WTC11 (cell line): Measurements from ENCODE around the gene ARCN1. TPM values are rescaled to one million over a fixed set of nuclear protein-coding genes. Genes with fewer than 3 reads are reported as not detected.

ENCODE experiments used
- ATAC-seq: fragments of 200-7000 bp; cut with Tn5 transposase; 2 replicates; pipeline ENCODE4 v1.10.0; 2021; ENCODE audit warnings: mild to moderate bottlenecking, moderate library complexity
- CTCF ChIA-PET: fragments of 300-600 bp; sonication (Branson Sonifier 250); formaldehyde crosslinking; loops from one replicate; lab custom pipeline; 2021; ENCODE audit warnings: antibody characterized with exemption; lab: Charles Lee
- POLR2A ChIA-PET: fragments of 350-600 bp; sonication (Branson Sonifier 250); formaldehyde crosslinking; loops from one replicate; lab custom pipeline; 2021; ENCODE audit warnings: antibody characterized with exemption; lab: Charles Lee
- DNase-seq: peaks from one replicate; pipeline ENCODE4 v3.0.0; 2021; ENCODE audit warnings: low spot score
- H3K27ac Mint-ChIP-seq: 2 replicates; pipeline ENCODE4 v1.8.0; 2021; ENCODE audit warnings: mixed read lengths
- H3K27me3 Mint-ChIP-seq: 2 replicates; pipeline ENCODE4 v1.8.0; 2021; ENCODE audit warnings: low read depth, mild to moderate bottlenecking, moderate library complexity, mixed read lengths
- H3K36me3 Mint-ChIP-seq: 2 replicates; pipeline ENCODE4 v1.8.0; 2021; ENCODE audit warnings: mixed read lengths
- H3K4me1 Mint-ChIP-seq: 2 replicates; pipeline ENCODE4 v1.8.0; 2022; ENCODE audit warnings: mixed read lengths
- H3K4me3 Mint-ChIP-seq: 2 replicates; pipeline ENCODE4 v1.8.0; 2021; ENCODE audit warnings: mild to moderate bottlenecking, moderate library complexity, mixed read lengths
- H3K9me3 Mint-ChIP-seq: 2 replicates; pipeline ENCODE4 v1.8.0; 2021; ENCODE audit warnings: mixed read lengths
- E2F1 ChIP-seq: sonication (generic); formaldehyde crosslinking; IDR thresholded peaks from 2 replicates; pipeline ENCODE4 v1.8.0; 2022; ENCODE audit warnings: mild to moderate bottlenecking, missing genetic modification reagents
- ERG ChIP-seq: fragments of 250-450 bp; sonication (Bioruptor Pico); IDR thresholded peaks from 2 replicates; pipeline ENCODE4 v1.8.0; 2021; ENCODE audit warnings: mild to moderate bottlenecking
- ETV6 ChIP-seq: sonication (generic); formaldehyde crosslinking; IDR thresholded peaks from 2 replicates; pipeline ENCODE4 v1.8.1; 2022; ENCODE audit warnings: mild to moderate bottlenecking, missing genetic modification reagents
- FOXP1 ChIP-seq: sonication (generic); formaldehyde crosslinking; IDR thresholded peaks from 2 replicates; pipeline ENCODE4 v1.8.0; 2022; ENCODE audit warnings: missing genetic modification reagents, mild to moderate bottlenecking, moderate library complexity, borderline replicate concordance
- FOXP4 ChIP-seq: sonication (generic); formaldehyde crosslinking; IDR thresholded peaks from 2 replicates; pipeline ENCODE4 v1.8.0; 2022; ENCODE audit warnings: mild to moderate bottlenecking, missing genetic modification reagents
- HMGXB4 ChIP-seq: sonication (generic); formaldehyde crosslinking; IDR thresholded peaks from 2 replicates; pipeline ENCODE4 v1.8.1; 2023; ENCODE audit warnings: mild to moderate bottlenecking, moderate library complexity, missing genetic modification reagents
- IRF2 ChIP-seq: sonication (generic); formaldehyde crosslinking; IDR thresholded peaks from 2 replicates; pipeline ENCODE4 v1.8.0; 2022; ENCODE audit warnings: low read depth, missing genetic modification reagents, borderline replicate concordance
- JUN ChIP-seq: sonication (generic); formaldehyde crosslinking; IDR thresholded peaks from 2 replicates; pipeline ENCODE4 v1.8.0; 2023; ENCODE audit warnings: mild to moderate bottlenecking, missing genetic modification reagents
- KAT7 ChIP-seq: sonication (generic); formaldehyde crosslinking; IDR thresholded peaks from 2 replicates; pipeline ENCODE4 v1.8.1; 2023; ENCODE audit warnings: missing genetic modification reagents, mild to moderate bottlenecking, borderline replicate concordance
- MXD4 ChIP-seq: fragments of 250-450 bp; sonication (Bioruptor Pico); IDR thresholded peaks from 2 replicates; pipeline ENCODE4 v1.8.0; 2021; ENCODE audit warnings: mild to moderate bottlenecking, moderate library complexity, borderline replicate concordance
- NR3C1 ChIP-seq: sonication (generic); formaldehyde crosslinking; conservative IDR thresholded peaks from 2 replicates; pipeline ENCODE4 v1.8.1; 2023; ENCODE audit warnings: low read depth, mild to moderate bottlenecking, missing genetic modification reagents
- RELA ChIP-seq: sonication (generic); formaldehyde crosslinking; IDR thresholded peaks from 2 replicates; pipeline ENCODE4 v1.8.1; 2022; ENCODE audit warnings: missing genetic modification reagents, mild to moderate bottlenecking, borderline replicate concordance
- RORB ChIP-seq: fragments of 250-450 bp; sonication (Bioruptor Pico); IDR thresholded peaks from 2 replicates; pipeline ENCODE4 v1.9.0; 2021; ENCODE audit warnings: mild to moderate bottlenecking
- TCF7 ChIP-seq: sonication (generic); formaldehyde crosslinking; IDR thresholded peaks from 2 replicates; pipeline ENCODE4 v1.8.0; 2022; ENCODE audit warnings: mild to moderate bottlenecking, low read depth, missing genetic modification reagents, moderate library complexity
- TEAD1 ChIP-seq: sonication (generic); formaldehyde crosslinking; IDR thresholded peaks from 2 replicates; pipeline ENCODE4 v1.8.0; 2022; ENCODE audit warnings: mild to moderate bottlenecking, missing genetic modification reagents
- ZBTB43 ChIP-seq: sonication (generic); formaldehyde crosslinking; IDR thresholded peaks from 2 replicates; pipeline ENCODE4 v1.8.1; 2023; ENCODE audit warnings: mild to moderate bottlenecking, missing genetic modification reagents
- ZMAT4 ChIP-seq: fragments of 250-450 bp; sonication (Bioruptor Pico); IDR thresholded peaks from 2 replicates; pipeline ENCODE4 v1.9.0; 2021; ENCODE audit warnings: mild to moderate bottlenecking
- ZNF138 ChIP-seq: sonication (generic); formaldehyde crosslinking; conservative IDR thresholded peaks from 2 replicates; pipeline ENCODE4 v1.8.1; 2022; ENCODE audit warnings: mild to moderate bottlenecking, moderate library complexity, missing genetic modification reagents
- ZSCAN18 ChIP-seq: fragments of 250-450 bp; sonication (Bioruptor Pico); IDR thresholded peaks from 2 replicates; pipeline ENCODE4 v2.1.2; 2022; ENCODE audit warnings: mild to moderate bottlenecking, moderate library complexity
- total RNA-seq: library from RNA; stranded (reverse); gene quantifications from 3 replicates; pipeline ENCODE4 v1.2.3, GENCODE V29; 2021

ARCN1 gene
- total RNA-seq, 1 experiment from 2014 or later: 154 TPM

GRCh38 chr11:118531597-118532084 lies 40.6 kb upstream of the ARCN1 start (continued):
- TF ChIP-seq ZBTB43 (CRISPR knock-in tag) (no peak), E2F1 (CRISPR knock-in tag) (no peak), NR3C1 (CRISPR knock-in tag) (no peak)

- CTCF ChIA-PET: no interaction called here
- no peak for DNase-seq
- Mint-ChIP-seq H3K36me3 (no peaks in the 10 kb centered on the region), H3K27me3 (peaks cover 3% of the 10 kb centered on the region; the same call in 1 of the 2 replicates), H3K4me3 (peak overlapping the region; percentile 96), H3K4me1 (peaks cover 23% of the 10 kb centered on the region), H3K27ac (no peak overlapping the region), H3K9me3 (no peaks in the 10 kb centered on the region)
- no peak for ATAC-seq
- TF ChIP-seq TEAD1 (CRISPR knock-in tag): no peak
- POLR2A ChIA-PET: no interaction called here
Measured at GRCh38 chr11:118532091-118532490, 40.1 kb upstream of the ARCN1 start.

GRCh38 chr11:118532852-118533768 lies 39.1 kb upstream of the ARCN1 start:
- DNase-seq (no peak), ATAC-seq (no peak)
- CTCF ChIA-PET: no interaction called here
- Mint-ChIP-seq H3K36me3 (no peaks in the 10 kb centered on the region), H3K4me3 (peak overlapping the region; percentile 96), H3K27ac (no peak overlapping the region), H3K4me1 (peaks cover 17% of the 10 kb centered on the region), H3K9me3 (no peaks in the 10 kb centered on the region), H3K27me3 (peaks cover 3% of the 10 kb centered on the region; the same call in 1 of the 2 replicates)
- no peak for TF ChIP-seq MXD4 (CRISPR knock-in tag)
- no peak for TF ChIP-seq ERG
- no peak for TF ChIP-seq ZMAT4 (CRISPR knock-in tag)
- no peak for TF ChIP-seq IRF2 (CRISPR knock-in tag)
- no peak for TF ChIP-seq FOXP1 (CRISPR knock-in tag)
- no peak for TF ChIP-seq ETV6 (CRISPR knock-in tag)
- TF ChIP-seq RORB (CRISPR knock-in tag): no peak
- no peak for TF ChIP-seq KAT7 (CRISPR knock-in tag)
- no peak for TF ChIP-seq RELA (CRISPR knock-in tag)
- TF ChIP-seq JUN (CRISPR knock-in tag): no peak
- TF ChIP-seq ZSCAN18 (CRISPR knock-in tag): no peak
- TF ChIP-seq TCF7 (CRISPR knock-in tag): no peak
- TF ChIP-seq HMGXB4 (CRISPR knock-in tag): no peak
- TF ChIP-seq FOXP4 (CRISPR knock-in tag): no peak
- TF ChIP-seq ZNF138 (CRISPR knock-in tag): no peak
- POLR2A ChIA-PET: no interaction called here
